K562 (cell line): ENCODE results near the gene ANKS1A. TPM values are rescaled to one million over a fixed set of nuclear protein-coding genes. Genes with fewer than 3 reads are reported as not detected.

Experiments
- BCOR ChIP-seq: fragments of 450-650 bp; IDR thresholded peaks from 2 replicates; pipeline ENCODE4 v1.6.1; 2016
- CBX1 ChIP-seq: sonication (generic); IDR thresholded peaks from 2 replicates; pipeline ENCODE4 v1.6.1; 2016; ENCODE audit warnings: antibody characterized with exemption, low read depth, mild to moderate bottlenecking
- CLOCK ChIP-seq: fragments of 250-450 bp; sonication (Bioruptor Pico); IDR thresholded peaks from 2 replicates; pipeline ENCODE4 v1.4.0; 2020; ENCODE audit warnings: mild to moderate bottlenecking, moderate library complexity, borderline replicate concordance
- CXXC5 ChIP-seq: fragments of 250-450 bp; sonication (Bioruptor Pico); IDR thresholded peaks from 2 replicates; pipeline ENCODE4 v1.8.0; 2022; ENCODE audit warnings: inconsistent platforms, mild to moderate bottlenecking, moderate library complexity
- ELF4 ChIP-seq: fragments of 450-650 bp; formaldehyde crosslinking; IDR thresholded peaks from 2 replicates; pipeline ENCODE4 v1.4.0; 2022; ENCODE audit warnings: missing genetic modification characterization
- GMEB1 ChIP-seq: fragments of 250-450 bp; sonication (Bioruptor Pico); IDR thresholded peaks from 2 replicates; pipeline ENCODE4 v1.4.0; 2020; ENCODE audit warnings: mild to moderate bottlenecking
- KDM5B ChIP-seq: fragments of 200-600 bp; sonication (generic); IDR thresholded peaks from 2 replicates; pipeline ENCODE4 v1.6.1; 2012; ENCODE audit warnings: low read depth, mild to moderate bottlenecking, moderate library complexity, low read length, control low read depth, inconsistent platforms; ENCODE audit not compliant: insufficient replicate concordance
- KLF16 ChIP-seq: IDR thresholded peaks from 2 replicates; pipeline ENCODE4 v1.6.1; 2016; ENCODE audit warnings: antibody characterized with exemption
- MBD2 ChIP-seq: sonication (generic); IDR thresholded peaks from 2 replicates; pipeline ENCODE4 v1.6.1; 2016; ENCODE audit warnings: low read depth, borderline replicate concordance
- NFIC ChIP-seq: fragments of 450-650 bp; IDR thresholded peaks from 2 replicates; pipeline ENCODE4 v1.6.1; 2017; ENCODE audit warnings: mild to moderate bottlenecking, inconsistent platforms
- NR2C1 ChIP-seq, 2 experiments: fragments of 450-650 bp; IDR thresholded peaks; 2 replicates each; pipeline ENCODE4 v1.6.1; 2017; ENCODE audit warnings: mild to moderate bottlenecking in 2 of 2, antibody characterized with exemption in 1 of 2, inconsistent platforms in 1 of 2, missing compliant biosample characterization in 1 of 2, missing genetic modification characterization in 1 of 2
- NR2F6 ChIP-seq: fragments of 450-650 bp; formaldehyde crosslinking; IDR thresholded peaks from 2 replicates; pipeline ENCODE4 v1.4.0; 2020; ENCODE audit warnings: mild to moderate bottlenecking
- NR3C1 ChIP-seq: sonication (generic); formaldehyde crosslinking; IDR thresholded peaks from 2 replicates; pipeline ENCODE4 v1.8.1; 2022; ENCODE audit warnings: missing genetic modification reagents
- TOE1 ChIP-seq, 2 experiments: fragments of 450-650 bp in 1 of 2; sonication (generic) in 1 of 2; formaldehyde crosslinking in 1 of 2; IDR thresholded peaks; 2 replicates each; pipeline versions ENCODE4 v1.7.1 to v1.8.0; 2016 to 2022; ENCODE audit warnings: borderline replicate concordance in 2 of 2, mild to moderate bottlenecking in 2 of 2, antibody characterized with exemption in 1 of 2, inconsistent platforms in 1 of 2, low read depth in 1 of 2, missing genetic modification reagents in 1 of 2, moderate library complexity in 1 of 2
- USF1 ChIP-seq: sonication (generic); formaldehyde crosslinking; IDR thresholded peaks from 2 replicates; pipeline ENCODE4 v1.9.0; 2022; ENCODE audit warnings: mild to moderate bottlenecking, missing genetic modification reagents
- USF2 ChIP-seq: sonication (generic); formaldehyde crosslinking; IDR thresholded peaks from 2 replicates; pipeline ENCODE4 v1.5.0; 2020; ENCODE audit warnings: missing genetic modification reagents
- ZC3H8 ChIP-seq: fragments of 450-650 bp; IDR thresholded peaks from 2 replicates; pipeline ENCODE4 v1.6.1; 2017
- ZKSCAN1 ChIP-seq: fragments of 150-350 bp; IDR thresholded peaks from 2 replicates; pipeline ENCODE4 v1.6.1; 2016; ENCODE audit warnings: low read depth, low read length
- ZNF197 ChIP-seq: fragments of 200-800 bp; sonication (Bioruptor generic); IDR thresholded peaks from 2 replicates; pipeline ENCODE4 v1.6.1; 2016; ENCODE audit warnings: low read depth, missing genetic modification characterization, missing compliant biosample characterization
- ZNF511 ChIP-seq: sonication (generic); formaldehyde crosslinking; IDR thresholded peaks from 2 replicates; pipeline ENCODE4 v1.8.0; 2022; ENCODE audit warnings: mild to moderate bottlenecking, missing genetic modification reagents
- ZNF717 ChIP-seq: fragments of 250-450 bp; sonication (Bioruptor Pico); IDR thresholded peaks from 2 replicates; pipeline ENCODE4 v1.5.0; 2021
- ZNF766 ChIP-seq: fragments of 200-800 bp; sonication (Bioruptor generic); conservative IDR thresholded peaks from 2 replicates; pipeline ENCODE4 v1.6.1; 2016; ENCODE audit warnings: missing genetic modification characterization, missing compliant biosample characterization
- polyA plus RNA-seq, 8 experiments: library from polyadenylated mRNA; depleted of rRNA in 4 of 8; stranded (reverse) in 5 of 8; unstranded in 3 of 8; fragments of >200 nt; fragmentation: Nextera tagmentation in 2 of 8; fragmentation: Illumina TruSeq in 1 of 8; extraction: Ambion mirVana in 2 of 8; extraction: Trizol in 1 of 8; gene quantifications; 2 replicates each; pipeline versions ENCODE4 v1.2.1 to v1.2.3, GENCODE V29; 2011 to 2014; ENCODE audit warnings: inconsistent platforms in 1 of 8, missing spikeins in 1 of 8
- total RNA-seq, 7 experiments: library from RNA; depleted of rRNA in 6 of 7; stranded (reverse); fragments of >200 nt in 6 of 7; fragmentation: Illumina TruSeq in 2 of 7; extraction: Trizol in 2 of 7; gene quantifications; 2 replicates each; pipeline versions ENCODE4 v1.2.1 to v1.2.3, GENCODE V29; 2011 to 2021; ENCODE audit warnings: low replicate concordance in 1 of 7

The ANKS1A gene
- total and polyA plus RNA-seq, 9 of the 15 experiments (the other 6 are each of a cell fraction or from before 2014, with no cell fraction given): 1.1 to 13.8 (median 5.3) TPM

GRCh38 chr6:34887753-34888513, 1.1 kb upstream of the ANKS1A start, which contains the start of gene TAF11 (continued):
- TF ChIP-seq ELF4 (CRISPR knock-in tag): peak; percentile 20; the same call in 1 of the 2 replicates
- peak; percentile 90 for TF ChIP-seq KDM5B
- TF ChIP-seq ZNF766 (CRISPR knock-in tag): no peak
- TF ChIP-seq NR2F6: 0 out of 2 replicates have a peak, but pooled peaks have one; percentile 51
- TF ChIP-seq NR2C1 (IDR thresholded peaks at IDR 0.05): peak; percentile 68
- peak; percentile 82 for TF ChIP-seq NR2C1 (tag; IDR thresholded peaks at IDR 0.05)
- TF ChIP-seq CBX1: peak; percentile 86
- no peak for TF ChIP-seq ZNF717 (CRISPR knock-in tag)
- peak; percentile 90 for TF ChIP-seq CXXC5 (CRISPR knock-in tag)
- TF ChIP-seq ZC3H8: no peak
- no peak for TF ChIP-seq KLF16
- TF ChIP-seq CLOCK (CRISPR knock-in tag): no peak
- TF ChIP-seq BCOR: peak; percentile 63
- TF ChIP-seq GMEB1 (CRISPR knock-in tag): peak; percentile 54
- no peak for TF ChIP-seq ZNF197 (CRISPR knock-in tag)
- peak; percentile 88 for TF ChIP-seq MBD2
- no peak for TF ChIP-seq USF1 (CRISPR knock-in tag)
- no peak for TF ChIP-seq NR3C1 (CRISPR knock-in tag)
- TF ChIP-seq ZNF511: peak; percentile 71
- TF ChIP-seq NFIC: peak; percentile 41
- TF ChIP-seq USF2 (CRISPR knock-in tag): no peak
- TF ChIP-seq ZKSCAN1: 0 out of 2 replicates have a peak, but pooled peaks have one; percentile 61
- peak; percentile 53; the same call in 1 of the 2 replicates for TF ChIP-seq TOE1 (IDR thresholded peaks at IDR 0.05; ENCODE audit: borderline replicate concordance)
- peak; percentile 72; the same call in 1 of the 2 replicates for TF ChIP-seq TOE1 (CRISPR knock-in tag; IDR thresholded peaks at IDR 0.05; ENCODE audit: borderline replicate concordance, low read depth)
